Esophagus mucosa (tissue), 1 donor: Measurements from ENCODE around the gene CYLD. TPM values are rescaled to one million over a fixed set of nuclear protein-coding genes. Genes with fewer than 3 reads are reported as not detected.

Experiments used
- ATAC-seq: fragments of 200-7000 bp; cut with Tn5 transposase; one replicate; pipeline ENCODE4 v1.9.1; 2020
- total RNA-seq: library from RNA; stranded (reverse); gene quantifications from one replicate; pipeline ENCODE4 v1.2.4, GENCODE V29; 2023
- donor health status: DM: yes; HTN: yes; CAD: no.

CYLD gene
- total RNA-seq, 1 donor from 2014 or later, result 26.7 TPM

GRCh38 chr16:50821586-50821985, 79.7 kb downstream of the CYLD start:
- no peak for ATAC-seq

- ATAC-seq, result no peak
These were observed 80.8 kb downstream of the CYLD start for GRCh38 chr16:50822671-50823070.

DNA sequence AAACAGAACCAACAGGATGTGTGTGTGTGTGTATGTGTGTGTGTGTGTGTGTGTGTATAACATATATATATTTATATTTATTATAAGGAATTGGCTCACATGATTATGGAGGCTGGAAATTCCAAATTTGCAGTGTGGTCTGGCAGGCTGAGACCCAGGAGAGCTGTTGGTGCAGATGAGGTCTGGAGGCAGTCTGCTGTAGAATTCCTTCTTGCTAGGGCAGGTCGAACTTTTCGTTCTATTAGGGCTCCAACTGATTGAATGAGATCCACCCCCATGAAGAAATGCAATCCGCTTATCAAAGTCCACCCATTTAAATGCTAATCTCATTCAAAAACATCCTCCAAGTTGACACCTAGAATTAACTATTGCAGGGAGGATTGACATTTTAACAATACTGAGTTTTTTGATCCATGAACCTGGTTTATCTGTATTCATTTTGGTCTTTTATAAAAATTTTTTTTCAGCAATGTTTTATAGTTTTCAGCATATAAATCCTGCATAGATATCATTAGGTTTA, 85.0 kb downstream of the CYLD start:
- no peak for ATAC-seq

- no peak for ATAC-seq
These were observed 86.3 kb downstream of the CYLD start for GRCh38 chr16:50828164-50828702.

DNA sequence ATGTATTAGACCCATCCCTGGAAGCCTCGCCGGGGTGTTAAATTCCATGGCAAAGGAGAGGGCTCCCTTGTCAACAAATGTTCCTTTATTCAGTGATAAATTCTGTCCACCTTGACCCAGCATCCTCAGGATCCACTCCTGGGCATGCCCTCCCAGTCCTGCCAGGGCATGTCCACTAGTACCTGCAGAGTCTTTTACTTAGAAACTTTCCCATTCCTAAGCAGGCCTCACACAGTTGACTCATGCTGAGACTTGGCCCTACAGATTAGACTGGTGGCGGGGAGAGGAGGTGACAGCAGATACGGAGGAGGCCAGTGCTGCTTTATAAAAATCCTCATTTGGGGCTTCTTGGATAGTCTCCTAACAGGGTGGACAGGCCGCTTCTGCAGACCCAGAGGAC, 88.8 kb downstream of the CYLD start:
- ATAC-seq, result peak; percentile 65

DNA sequence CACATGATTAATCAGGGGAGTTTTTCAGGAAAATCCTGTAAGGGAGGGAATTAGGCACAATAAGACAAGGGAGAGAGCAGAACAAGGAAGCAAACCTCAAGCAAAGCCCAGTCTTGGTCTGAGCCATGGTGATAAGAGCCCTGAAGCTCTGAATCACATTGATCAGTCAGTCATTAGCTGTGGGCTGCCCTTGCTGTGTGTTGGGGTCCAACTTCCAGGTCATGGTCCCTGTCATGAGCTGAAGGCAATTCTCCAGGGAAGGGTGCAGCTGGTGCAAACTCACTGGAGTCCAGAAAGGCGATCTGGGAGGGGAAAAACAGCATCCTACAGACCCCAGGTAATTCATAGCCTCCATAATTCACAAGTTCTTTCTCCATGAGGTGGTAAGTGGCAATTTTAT, 89.9 kb downstream of the CYLD start:
- ATAC-seq, result peak; percentile 43

DNA sequence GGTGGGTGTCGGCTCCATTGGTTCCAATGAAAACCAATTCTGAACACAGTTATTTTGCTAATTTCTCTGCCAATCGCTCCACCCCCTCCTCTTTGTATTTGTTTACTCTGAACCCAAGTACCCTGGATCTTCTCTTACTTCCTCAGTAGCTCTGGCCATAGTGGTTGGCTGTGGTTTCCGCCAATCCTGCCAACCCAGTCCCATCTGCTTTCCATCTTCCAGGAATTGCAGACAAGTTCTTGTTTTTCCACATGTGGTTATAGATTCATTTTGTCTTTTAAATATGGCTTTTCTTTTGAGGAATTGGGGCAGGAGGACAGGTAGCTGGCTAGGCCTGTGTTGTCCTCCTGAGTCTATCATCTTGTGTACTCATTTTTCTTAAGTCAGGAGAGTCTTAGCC, 92.0 kb downstream of the CYLD start:
- ATAC-seq, result no peak

DNA sequence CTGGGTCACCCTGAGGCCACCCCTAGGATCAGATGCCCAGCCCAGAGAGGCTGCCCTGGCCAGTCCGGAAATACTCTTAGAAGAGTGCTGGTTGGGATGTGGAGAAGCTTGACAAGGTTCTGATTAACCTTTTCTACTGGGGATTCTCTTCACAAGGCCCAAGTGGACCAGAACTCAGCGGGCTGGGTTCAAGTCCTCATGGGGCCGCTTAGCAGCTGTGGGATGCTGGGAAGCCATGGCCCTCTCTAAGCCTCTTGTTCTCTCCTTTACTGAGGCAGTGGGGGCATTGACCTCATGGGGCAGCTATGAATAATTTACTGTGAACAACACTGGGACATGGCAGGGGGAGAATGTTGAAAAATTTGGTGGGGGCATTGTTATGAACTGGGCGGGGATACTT, 92.8 kb downstream of the CYLD start:
- no peak for ATAC-seq

DNA sequence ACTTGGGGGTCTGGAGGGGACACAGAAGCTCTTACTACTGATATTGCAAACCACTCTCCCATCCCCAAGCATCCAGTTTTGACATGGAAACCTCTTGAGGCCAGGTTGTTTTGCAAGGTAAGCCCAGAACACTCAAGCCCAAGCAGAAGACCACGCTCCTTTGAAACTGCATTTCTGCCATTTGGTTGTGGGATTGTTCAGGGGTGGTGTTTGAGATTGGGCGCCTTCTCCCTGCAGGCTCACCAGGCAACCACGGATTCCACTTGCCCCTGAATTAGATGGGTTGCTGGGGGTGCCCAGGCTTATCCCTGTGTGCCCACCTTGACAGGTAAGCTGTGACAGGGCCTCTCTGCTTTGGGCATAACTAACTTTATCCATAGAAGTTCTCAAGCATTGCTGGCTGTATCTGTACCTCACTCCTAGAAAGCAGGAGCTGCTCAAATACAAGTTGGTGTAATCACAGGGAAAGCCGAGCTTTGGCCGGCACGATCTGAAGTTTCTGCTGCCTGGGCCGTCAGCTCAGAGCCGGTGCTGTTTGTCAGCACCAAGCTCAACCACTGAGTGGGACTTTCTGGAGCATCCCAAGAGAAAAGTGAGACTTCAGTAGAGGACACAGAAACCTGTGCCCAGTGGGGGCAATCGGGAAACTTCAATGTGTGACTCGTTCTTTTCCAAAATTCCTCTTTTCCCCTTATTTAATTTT, 93.6 kb downstream of the CYLD start:
- ATAC-seq, result no peak

- ATAC-seq, result no peak
These were observed 94.3 kb downstream of the CYLD start for GRCh38 chr16:50836121-50836621.

- ATAC-seq, result no peak
These were observed 95.4 kb downstream of the CYLD start for GRCh38 chr16:50837324-50837723.

DNA sequence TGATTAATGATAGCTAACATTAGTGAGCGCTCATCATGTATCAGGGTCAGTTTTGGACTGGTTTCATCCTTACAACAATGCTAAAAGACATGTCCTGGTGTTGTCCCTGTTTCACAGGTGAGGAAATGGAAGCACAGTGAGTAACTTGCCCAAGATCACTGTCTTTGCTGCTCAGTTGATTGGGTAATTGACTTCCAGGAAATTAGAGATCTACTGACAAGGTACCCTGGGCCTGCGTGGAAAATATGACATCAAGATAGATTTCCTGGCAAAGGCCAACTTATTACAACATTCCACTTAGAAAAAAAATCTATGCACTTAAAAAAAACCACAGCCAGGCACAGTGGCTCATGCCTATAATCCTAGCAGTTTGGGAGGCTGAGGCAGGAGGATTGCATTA, 96.3 kb downstream of the CYLD start:
- no peak for ATAC-seq

- ATAC-seq, result no peak
These were observed 97.0 kb downstream of the CYLD start for GRCh38 chr16:50838885-50839284.

- no peak for ATAC-seq
These were observed 97.5 kb downstream of the CYLD start for GRCh38 chr16:50839356-50839755.

GRCh38 chr16:50839920-50840729, 98.2 kb downstream of the CYLD start:
- ATAC-seq, result no peak

- no peak for ATAC-seq
These were observed 99.4 kb downstream of the CYLD start for GRCh38 chr16:50841081-50841886.

DNA sequence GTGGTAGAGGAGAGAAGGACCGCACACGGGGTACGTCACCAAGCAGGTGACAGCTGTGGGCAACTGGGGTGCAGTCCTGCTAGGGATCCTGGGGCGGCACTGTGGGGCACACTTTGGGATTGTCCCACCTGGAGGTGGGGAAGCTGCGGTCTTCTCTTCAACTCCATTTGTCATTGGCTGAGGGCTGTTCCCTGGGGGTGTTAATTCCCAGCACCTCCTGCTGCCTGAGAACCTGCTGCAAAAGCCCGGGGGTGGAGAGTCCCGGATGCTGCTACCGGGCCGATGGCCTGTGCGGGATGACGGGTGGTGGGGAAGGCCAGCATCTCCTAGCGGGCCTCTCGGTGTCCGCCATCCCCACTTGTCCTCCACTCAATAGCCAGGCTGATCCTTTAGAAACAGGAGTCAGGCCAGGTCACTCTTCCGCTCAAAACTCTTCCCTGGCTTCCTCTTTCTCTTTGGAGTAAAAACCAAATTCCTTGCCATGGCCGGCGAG, 100.2 kb downstream of the CYLD start:
- no peak for ATAC-seq

DNA sequence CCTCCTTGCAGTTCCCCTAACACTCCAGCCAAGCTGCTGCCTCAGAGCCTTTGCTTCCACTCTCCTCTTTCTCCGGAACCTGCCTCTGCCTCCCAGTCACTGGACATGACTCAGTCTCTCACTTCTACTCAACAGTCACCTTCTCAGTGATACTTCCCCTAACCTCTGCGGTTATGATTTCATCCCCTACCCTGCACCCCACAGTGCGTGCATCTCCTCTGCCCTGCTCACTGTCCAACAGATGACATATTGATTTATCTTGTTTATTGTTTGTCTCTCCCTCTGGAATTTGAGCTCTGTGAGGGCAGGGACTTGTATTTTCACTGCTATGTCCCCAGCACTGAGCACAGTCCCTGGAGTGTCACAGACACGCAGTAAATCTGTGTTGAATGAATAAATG, 100.7 kb downstream of the CYLD start:
- no peak for ATAC-seq

DNA sequence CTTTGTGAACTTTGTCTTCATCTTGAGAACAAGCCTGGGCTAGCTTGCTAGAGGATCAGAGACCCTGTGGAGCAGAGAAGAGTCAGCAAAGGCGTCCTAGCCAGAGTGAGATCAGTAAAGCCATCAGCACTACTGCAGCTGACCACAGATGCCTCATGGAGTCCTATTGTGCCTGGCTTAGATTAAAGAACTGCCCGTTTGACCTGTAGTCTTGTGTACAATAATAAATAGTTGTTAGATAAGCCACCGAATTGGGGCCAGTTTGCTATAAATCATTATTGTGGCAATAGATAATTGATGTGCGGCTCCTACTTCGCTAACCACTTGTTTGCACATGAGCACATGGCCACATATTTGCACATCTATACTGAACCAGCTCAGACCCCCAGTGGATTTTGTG, 103.0 kb downstream of the CYLD start:
- no peak for ATAC-seq

GRCh38 chr16:50845296-50845695, 103.4 kb downstream of the CYLD start:
- ATAC-seq, result no peak

GRCh38 chr16:50846511-50846910, 104.6 kb downstream of the CYLD start:
- no peak for ATAC-seq

GRCh38 chr16:50847166-50847565, 105.3 kb downstream of the CYLD start:
- ATAC-seq, result no peak
